ENCODE results near the gene RCOR3.
"Not testable (repeated sequence)": the region's sequence is repeated elsewhere in the genome, so short reads cannot be mapped to it uniquely, and the experiment has no call there.

Gene RCOR3

GRCh38 chr1:211243639-211244038 is 15.5 kb upstream of the RCOR3 start:
- H3K9me3 Mint-ChIP-seq; H3K27ac Mint-ChIP-seq; H3K4me1 Mint-ChIP-seq (ENCODE audit: low read depth); H3K36me3 Mint-ChIP-seq (ENCODE audit: low read depth); H3K27me3 Mint-ChIP-seq; H3K4me3 Mint-ChIP-seq: not testable (repeated sequence)

GRCh38 chr1:211246583-211246982 is 12.6 kb upstream of the RCOR3 start:
- H3K27ac Mint-ChIP-seq; H3K4me1 Mint-ChIP-seq (ENCODE audit: low read depth); H3K4me3 Mint-ChIP-seq; H3K9me3 Mint-ChIP-seq; H3K36me3 Mint-ChIP-seq (ENCODE audit: low read depth); H3K27me3 Mint-ChIP-seq: not testable (repeated sequence)

GRCh38 chr1:211247921-211248320 is 11.2 kb upstream of the RCOR3 start:
- no peak overlapping the region for H3K4me3 Mint-ChIP-seq
- H3K27ac Mint-ChIP-seq = no peak overlapping the region
- peaks cover 3% of the 10 kb centered on the region for H3K4me1 Mint-ChIP-seq (ENCODE audit: low read depth)
- H3K36me3 Mint-ChIP-seq (ENCODE audit: low read depth) = no peaks in the 10 kb centered on the region
- peaks cover 4% of the 10 kb centered on the region for H3K27me3 Mint-ChIP-seq
- H3K9me3 Mint-ChIP-seq = no peaks in the 10 kb centered on the region

GRCh38 chr1:211249611-211250010 is 9.6 kb upstream of the RCOR3 start:
- H3K27me3 Mint-ChIP-seq; H3K27ac Mint-ChIP-seq; H3K4me1 Mint-ChIP-seq (ENCODE audit: low read depth); H3K36me3 Mint-ChIP-seq (ENCODE audit: low read depth); H3K9me3 Mint-ChIP-seq; H3K4me3 Mint-ChIP-seq: not testable (repeated sequence)

GRCh38 chr1:211257826-211258225 is 1.3 kb upstream of the RCOR3 start:
- H3K4me1 Mint-ChIP-seq (ENCODE audit: low read depth) = peaks cover 21% of the 10 kb centered on the region
- peaks cover 11% of the 10 kb centered on the region for H3K36me3 Mint-ChIP-seq (ENCODE audit: low read depth)
- H3K4me3 Mint-ChIP-seq = peak overlapping the region; percentile 88
- H3K27ac Mint-ChIP-seq = peak overlapping the region; percentile 97
- no peaks in the 10 kb centered on the region for H3K9me3 Mint-ChIP-seq
- no peaks in the 10 kb centered on the region for H3K27me3 Mint-ChIP-seq

- H3K9me3 Mint-ChIP-seq = no peaks in the 10 kb centered on the region
- H3K36me3 Mint-ChIP-seq (ENCODE audit: low read depth) = peaks cover 11% of the 10 kb centered on the region
- H3K27me3 Mint-ChIP-seq = no peaks in the 10 kb centered on the region
- peak overlapping the region; percentile 97 for H3K27ac Mint-ChIP-seq
- H3K4me1 Mint-ChIP-seq (ENCODE audit: low read depth) = peaks cover 21% of the 10 kb centered on the region
- H3K4me3 Mint-ChIP-seq = peak overlapping the region; percentile 88
Measured at GRCh38 chr1:211258310-211258755, 833 bp upstream of the RCOR3 start.

GRCh38 chr1:211259638-211260126 is 516 bp downstream of the RCOR3 start:
- peak overlapping the region; percentile 91 for H3K4me3 Mint-ChIP-seq
- peaks cover 19% of the 10 kb centered on the region for H3K36me3 Mint-ChIP-seq (ENCODE audit: low read depth)
- H3K27me3 Mint-ChIP-seq = no peaks in the 10 kb centered on the region
- H3K27ac Mint-ChIP-seq = peak overlapping the region; percentile 82
- H3K9me3 Mint-ChIP-seq = no peaks in the 10 kb centered on the region
- peaks cover 21% of the 10 kb centered on the region for H3K4me1 Mint-ChIP-seq (ENCODE audit: low read depth)

GRCh38 chr1:211260141-211261107 is 1.3 kb downstream of the RCOR3 start:
- H3K36me3 Mint-ChIP-seq (ENCODE audit: low read depth) = peaks cover 22% of the 10 kb centered on the region
- H3K4me1 Mint-ChIP-seq (ENCODE audit: low read depth) = peaks cover 21% of the 10 kb centered on the region
- no peaks in the 10 kb centered on the region for H3K27me3 Mint-ChIP-seq
- H3K4me3 Mint-ChIP-seq = peak overlapping the region; percentile 91
- peak overlapping the region; percentile 88 for H3K27ac Mint-ChIP-seq
- no peaks in the 10 kb centered on the region for H3K9me3 Mint-ChIP-seq

GRCh38 chr1:211261229-211261628 is 2.1 kb downstream of the RCOR3 start:
- H3K27me3 Mint-ChIP-seq = no peaks in the 10 kb centered on the region
- H3K27ac Mint-ChIP-seq = peak overlapping the region; percentile 88
- H3K9me3 Mint-ChIP-seq = no peaks in the 10 kb centered on the region
- H3K4me3 Mint-ChIP-seq = peak overlapping the region; percentile 91
- peaks cover 25% of the 10 kb centered on the region for H3K4me1 Mint-ChIP-seq (ENCODE audit: low read depth)
- peaks cover 26% of the 10 kb centered on the region for H3K36me3 Mint-ChIP-seq (ENCODE audit: low read depth)

- not testable (repeated sequence) for H3K27me3 Mint-ChIP-seq, H3K4me3 Mint-ChIP-seq, H3K9me3 Mint-ChIP-seq, H3K27ac Mint-ChIP-seq
- H3K36me3 Mint-ChIP-seq (ENCODE audit: low read depth) = peaks cover 26% of the 10 kb centered on the region
- H3K4me1 Mint-ChIP-seq (ENCODE audit: low read depth) = peaks cover 19% of the 10 kb centered on the region
Measured at GRCh38 chr1:211263022-211263421, 3.9 kb downstream of the RCOR3 start.

GRCh38 chr1:211267204-211267857 is 8.2 kb downstream of the RCOR3 start:
- H3K4me1 Mint-ChIP-seq (ENCODE audit: low read depth) = peaks cover 4% of the 10 kb centered on the region
- no peak overlapping the region for H3K27ac Mint-ChIP-seq
- H3K9me3 Mint-ChIP-seq = no peaks in the 10 kb centered on the region
- H3K27me3 Mint-ChIP-seq = no peaks in the 10 kb centered on the region
- H3K4me3 Mint-ChIP-seq = no peak overlapping the region
- peaks cover 32% of the 10 kb centered on the region for H3K36me3 Mint-ChIP-seq (ENCODE audit: low read depth)

- no peak overlapping the region for H3K27ac Mint-ChIP-seq
Measured at GRCh38 chr1:211279340-211279739, 20.2 kb downstream of the RCOR3 start.

GRCh38 chr1:211280910-211281309 is 21.7 kb downstream of the RCOR3 start:
- Mint-ChIP-seq H3K4me1 (ENCODE audit: low read depth) (peaks cover 6% of the 10 kb centered on the region), H3K27me3 (no peaks in the 10 kb centered on the region), H3K9me3 (no peaks in the 10 kb centered on the region), H3K36me3 (ENCODE audit: low read depth) (peaks cover 35% of the 10 kb centered on the region), H3K27ac (no peak overlapping the region), H3K4me3 (no peak overlapping the region)

More at GRCh38 chr1:211279340-211279739, 20.2 kb downstream of the RCOR3 start:
- no peak overlapping the region for H3K4me3 Mint-ChIP-seq
- peaks cover 6% of the 10 kb centered on the region for H3K4me1 Mint-ChIP-seq (ENCODE audit: low read depth)
- H3K9me3 Mint-ChIP-seq = no peaks in the 10 kb centered on the region
- H3K27me3 Mint-ChIP-seq = no peaks in the 10 kb centered on the region
- H3K36me3 Mint-ChIP-seq (ENCODE audit: low read depth) = peaks cover 29% of the 10 kb centered on the region

GRCh38 chr1:211281320-211282022 is 22.3 kb downstream of the RCOR3 start:
- no peak overlapping the region for H3K4me3 Mint-ChIP-seq
- H3K27me3 Mint-ChIP-seq = no peaks in the 10 kb centered on the region
- no peak overlapping the region for H3K27ac Mint-ChIP-seq
- H3K36me3 Mint-ChIP-seq (ENCODE audit: low read depth) = peaks cover 34% of the 10 kb centered on the region
- H3K9me3 Mint-ChIP-seq = no peaks in the 10 kb centered on the region
- H3K4me1 Mint-ChIP-seq (ENCODE audit: low read depth) = peaks cover 6% of the 10 kb centered on the region

- H3K4me3 Mint-ChIP-seq = no peak overlapping the region
- H3K27ac Mint-ChIP-seq = no peak overlapping the region
- H3K36me3 Mint-ChIP-seq (ENCODE audit: low read depth) = peaks cover 38% of the 10 kb centered on the region
- H3K27me3 Mint-ChIP-seq = no peaks in the 10 kb centered on the region
- no peaks in the 10 kb centered on the region for H3K9me3 Mint-ChIP-seq
- H3K4me1 Mint-ChIP-seq (ENCODE audit: low read depth) = peaks cover 6% of the 10 kb centered on the region
Measured at GRCh38 chr1:211282023-211282373, 22.8 kb downstream of the RCOR3 start.

All from stimulated activated naive CD8-positive, alpha-beta T cell treated with anti-CD3 and anti-CD28 coated beads, Interleukin-15, Interleukin-2, amounts not matched to agents 100 ng/mL and 50 ng/mL, for 24 hours (primary cell).